ACC112 (cell line): ENCODE data around the gene BLID.

Source experiments
- H2AFZ ChIP-seq: fragments of 200-600 bp; sonication (generic); one replicate; pipeline ENCODE4 v1.6.0; 2017; ENCODE audit warnings: antibody characterized with exemption, low read length; ENCODE audit not compliant: unreplicated experiment
- H3K27ac ChIP-seq: fragments of 200-600 bp; sonication (generic); 2 replicates; pipeline ENCODE4 v1.5.1; 2014; ENCODE audit warnings: low read depth, mild to moderate bottlenecking, antibody characterized with exemption, low read length, moderate library complexity
- H3K27me3 ChIP-seq: fragments of 200-600 bp; sonication (generic); 2 replicates; pipeline ENCODE4 v1.6.1; 2014; ENCODE audit warnings: mild to moderate bottlenecking, antibody characterized with exemption, low read length, moderate library complexity, mixed read lengths; ENCODE audit not compliant: insufficient read depth
- H3K36me3 ChIP-seq: fragments of 200-600 bp; sonication (generic); 2 replicates; pipeline ENCODE4 v1.6.1; 2016; ENCODE audit warnings: mild to moderate bottlenecking, antibody characterized with exemption, low read length, moderate library complexity, mixed read lengths; ENCODE audit not compliant: insufficient read depth
- H3K4me1 ChIP-seq: fragments of 200-600 bp; sonication (generic); one replicate; pipeline ENCODE4 v1.6.1; 2016; ENCODE audit warnings: low read length, mixed read lengths; ENCODE audit not compliant: insufficient read depth, unreplicated experiment, control insufficient read depth
- H3K4me3 ChIP-seq: fragments of 200-600 bp; sonication (generic); 2 replicates; pipeline ENCODE4 v1.5.1; 2014; ENCODE audit warnings: mild to moderate bottlenecking, low read depth, low read length
- H3K79me2 ChIP-seq: fragments of 200-600 bp; sonication (generic); one replicate; pipeline ENCODE4 v1.6.0; 2016; ENCODE audit warnings: low read length; ENCODE audit not compliant: control insufficient read depth, unreplicated experiment, insufficient read depth

BLID gene

DNA sequence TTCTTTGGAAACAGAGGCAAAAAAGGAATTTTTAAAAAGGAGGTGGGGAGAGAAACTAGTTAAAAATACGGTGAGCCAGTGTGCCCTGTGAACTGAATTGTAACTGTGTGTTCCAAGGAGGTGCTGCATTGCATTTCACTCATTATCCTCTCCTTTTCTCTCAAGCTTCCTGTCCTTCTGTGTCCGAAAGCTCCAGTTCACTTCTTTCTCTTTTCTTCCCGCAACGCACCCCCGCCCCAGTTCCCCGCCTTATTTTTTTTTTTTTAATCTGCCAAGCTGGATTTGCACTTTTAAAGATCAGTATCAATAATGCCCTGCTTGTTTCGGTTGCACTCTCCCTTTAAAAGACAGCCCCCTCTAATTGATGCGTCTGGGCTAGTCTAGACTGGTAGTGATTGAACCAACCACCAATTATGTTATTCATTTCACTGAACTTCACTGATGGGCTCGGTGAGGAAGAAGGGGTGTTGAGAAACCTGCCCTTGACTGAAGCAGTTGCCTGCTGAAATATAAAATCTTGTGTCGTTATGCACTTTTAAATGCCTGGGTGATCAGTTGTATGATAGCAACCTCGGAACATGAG is 18.5 kb downstream of the BLID start:
- H3K27me3 ChIP-seq: no peaks in the 10 kb centered on the region
- peaks cover 44% of the 10 kb centered on the region for H3K4me1 ChIP-seq
- H3K79me2 ChIP-seq: peaks cover 100% of the 10 kb centered on the region
- peak overlapping the region; percentile 90 for H3K4me3 ChIP-seq
- peak overlapping the region; percentile 90 for H3K27ac ChIP-seq
- H3K36me3 ChIP-seq: peaks cover 70% of the 10 kb centered on the region
- H2AFZ ChIP-seq: no peak overlapping the region

DNA sequence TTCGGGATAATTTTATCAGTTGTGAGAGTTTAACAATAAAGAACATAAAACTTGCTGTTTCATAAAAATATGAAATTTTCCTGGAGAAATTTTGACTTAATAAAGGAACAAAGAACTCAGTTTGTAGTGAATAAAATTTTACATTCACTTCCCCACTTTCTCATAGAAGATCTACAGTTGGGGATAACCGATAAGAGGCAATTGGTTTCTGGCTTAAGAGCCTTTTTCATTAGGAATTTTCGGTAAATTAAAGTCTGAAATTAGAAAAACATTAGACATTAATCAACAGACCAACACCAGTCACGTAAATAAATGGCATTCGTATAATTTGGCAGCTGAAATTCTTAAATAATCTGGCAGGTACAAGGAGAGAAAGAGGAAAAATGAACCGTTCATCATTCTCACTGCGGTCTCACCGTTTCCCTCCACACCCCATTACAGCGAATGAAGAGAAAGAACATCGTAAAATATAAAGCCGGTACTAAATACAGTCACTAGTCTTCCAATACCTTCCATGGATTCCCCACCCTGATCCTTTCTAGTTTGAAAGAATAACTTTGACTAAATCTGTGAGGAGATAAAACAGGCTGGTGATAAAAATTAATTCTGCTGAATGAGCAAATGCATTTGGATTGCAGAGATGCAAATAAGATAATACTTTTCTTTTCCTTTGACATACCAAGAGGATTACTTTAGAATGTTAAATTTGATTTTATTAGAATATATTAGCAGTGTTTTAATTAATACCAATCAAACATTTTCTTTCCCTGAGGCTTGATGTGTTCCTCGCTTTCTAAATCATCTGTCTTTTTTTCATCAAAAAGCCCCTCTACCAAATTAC is 19.5 kb downstream of the BLID start:
- Histone ChIP-seq H3K4me1 (peaks cover 46% of the 10 kb centered on the region), H3K27me3 (no peaks in the 10 kb centered on the region), H3K36me3 (peaks cover 81% of the 10 kb centered on the region), H2AFZ (no peak overlapping the region), H3K27ac (peak overlapping the region; percentile 90), H3K79me2 (peaks cover 99% of the 10 kb centered on the region), H3K4me3 (peak overlapping the region; percentile 90)

DNA sequence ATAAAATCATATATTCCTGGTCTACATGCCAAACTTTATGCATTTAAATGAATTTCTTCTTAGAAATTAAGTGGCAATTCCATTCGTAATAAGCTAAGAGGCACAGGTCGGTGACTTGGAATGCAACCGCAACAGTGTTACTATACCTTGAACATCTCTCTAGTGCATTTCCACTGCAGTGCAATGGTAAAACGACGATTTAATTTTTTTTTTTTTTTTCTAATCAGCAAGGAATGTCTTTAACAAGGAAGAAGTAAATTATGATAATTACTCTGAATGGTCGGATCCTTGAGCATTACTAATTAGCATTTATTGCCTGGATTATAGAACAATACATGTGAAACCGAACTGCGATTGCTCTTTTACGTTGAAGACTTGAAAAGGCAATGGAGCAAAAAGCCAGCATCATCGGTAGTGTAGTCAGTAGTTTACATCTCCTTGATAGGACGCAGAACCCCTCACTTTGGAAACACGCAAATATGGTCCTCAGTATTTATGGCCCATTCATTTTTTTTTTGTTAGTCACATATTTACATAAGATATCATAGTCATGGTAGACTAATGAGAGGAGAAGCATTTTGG is 20.2 kb downstream of the BLID start:
- Histone ChIP-seq H3K4me3 (peak overlapping the region; percentile 90), H3K27ac (peak overlapping the region; percentile 90), H3K36me3 (peaks cover 84% of the 10 kb centered on the region), H3K27me3 (no peaks in the 10 kb centered on the region), H3K4me1 (peaks cover 54% of the 10 kb centered on the region), H2AFZ (no peak overlapping the region), H3K79me2 (peaks cover 99% of the 10 kb centered on the region)

DNA sequence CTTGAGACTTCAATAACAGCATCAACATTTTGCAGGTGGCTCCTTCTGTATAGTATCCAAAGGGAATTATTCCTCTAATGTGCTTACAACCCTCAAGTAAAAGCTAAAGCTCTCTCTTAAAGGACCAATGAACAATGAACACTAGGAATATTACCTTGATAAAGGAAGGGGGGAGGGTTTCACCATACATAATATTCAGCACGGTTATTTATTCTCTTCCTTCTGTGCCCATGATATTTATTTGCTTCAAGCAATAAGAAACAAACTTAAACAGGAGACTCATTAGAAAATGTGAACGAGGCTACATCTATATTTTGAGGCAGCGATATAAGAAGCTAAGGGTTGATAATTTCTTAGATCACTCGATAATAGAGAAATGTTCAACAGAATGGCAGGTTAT is 21.2 kb downstream of the BLID start:
- Histone ChIP-seq H3K4me1 (peaks cover 63% of the 10 kb centered on the region), H3K36me3 (peaks cover 88% of the 10 kb centered on the region), H3K4me3 (peak overlapping the region; percentile 90), H3K27ac (peak overlapping the region; percentile 90), H3K79me2 (peaks cover 97% of the 10 kb centered on the region), H3K27me3 (no peaks in the 10 kb centered on the region), H2AFZ (no peak overlapping the region)

DNA sequence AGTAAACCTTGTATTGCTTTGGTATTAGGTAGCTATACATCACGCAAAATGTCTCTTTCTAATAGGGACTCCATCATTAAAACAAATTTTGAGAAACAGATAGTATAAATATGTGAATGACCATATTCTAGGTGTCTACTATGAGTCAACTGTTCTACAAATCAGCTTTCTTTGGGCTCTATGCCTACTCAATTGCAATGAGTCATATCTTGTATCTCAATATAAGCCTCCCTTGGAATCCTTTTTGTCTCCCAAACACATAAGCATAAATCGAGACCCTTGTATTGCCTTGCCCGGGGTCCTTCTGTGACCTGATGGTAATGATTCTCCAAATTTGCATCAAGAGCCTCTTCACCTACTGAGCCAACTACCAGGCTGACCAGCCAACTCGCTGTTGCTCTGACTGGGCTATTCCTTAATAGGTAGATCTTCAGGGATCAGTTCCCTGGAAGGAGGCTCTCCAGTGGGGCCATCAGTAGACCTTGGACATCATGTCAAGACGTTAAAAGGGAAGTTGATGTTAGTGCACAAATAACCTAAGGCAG is 22.2 kb downstream of the BLID start:
- Histone ChIP-seq H3K79me2 (peaks cover 94% of the 10 kb centered on the region), H3K27me3 (no peaks in the 10 kb centered on the region), H2AFZ (no peak overlapping the region), H3K36me3 (peaks cover 90% of the 10 kb centered on the region), H3K4me1 (peaks cover 73% of the 10 kb centered on the region), H3K4me3 (peak overlapping the region; percentile 60), H3K27ac (peak overlapping the region; percentile 90)

DNA sequence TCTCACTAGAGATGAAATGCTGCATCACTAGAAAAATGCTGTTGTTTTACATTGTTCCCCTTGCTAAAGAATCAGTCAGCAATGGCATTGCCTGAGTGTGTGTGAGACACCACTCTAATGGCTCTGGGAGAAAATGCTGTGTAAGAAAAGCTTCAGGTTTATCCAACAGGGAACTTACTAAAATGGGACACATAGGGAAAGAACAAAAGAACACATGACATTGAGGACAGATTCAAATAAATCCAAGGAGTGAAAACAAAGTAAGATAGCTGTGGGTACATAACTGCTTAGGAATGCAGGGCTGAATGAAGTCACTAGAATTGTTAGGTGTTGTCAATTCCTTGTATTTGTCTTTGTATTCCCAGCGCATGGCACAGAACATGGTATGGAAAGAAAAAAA is 24.2 kb downstream of the BLID start:
- 0 out of 2 replicates have a peak overlapping the region, but pooled peaks have one; percentile 13 for H3K4me3 ChIP-seq
- H3K27me3 ChIP-seq: no peaks in the 10 kb centered on the region
- H3K79me2 ChIP-seq: peaks cover 78% of the 10 kb centered on the region
- H3K4me1 ChIP-seq: peaks cover 91% of the 10 kb centered on the region
- peaks cover 89% of the 10 kb centered on the region for H3K36me3 ChIP-seq
- H2AFZ ChIP-seq: no peak overlapping the region
- H3K27ac ChIP-seq: peak overlapping the region; percentile 90

DNA sequence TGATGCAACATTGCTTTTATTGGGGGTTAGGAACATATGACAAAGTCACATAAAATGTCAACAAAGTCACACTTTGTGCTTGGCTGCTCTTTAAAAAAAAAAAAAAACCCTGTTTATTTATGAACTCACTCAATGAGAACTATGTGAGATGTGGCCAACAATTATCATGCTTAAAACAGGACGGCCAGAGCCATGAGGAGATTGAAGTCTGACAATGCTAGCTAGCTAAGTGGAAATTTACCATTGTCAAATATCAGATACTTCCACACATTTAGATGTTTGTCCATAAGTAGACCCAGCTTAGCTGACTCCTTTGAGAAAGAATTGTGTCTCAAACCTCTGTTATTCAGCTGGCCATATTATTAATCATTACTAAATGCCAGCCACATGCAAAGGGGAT is 26.9 kb downstream of the BLID start:
- Histone ChIP-seq H3K4me1 (peaks cover 88% of the 10 kb centered on the region), H3K79me2 (peaks cover 51% of the 10 kb centered on the region), H3K4me3 (no peak overlapping the region), H3K27ac (peak overlapping the region; percentile 90), H2AFZ (no peak overlapping the region), H3K36me3 (peaks cover 66% of the 10 kb centered on the region), H3K27me3 (no peaks in the 10 kb centered on the region)

DNA sequence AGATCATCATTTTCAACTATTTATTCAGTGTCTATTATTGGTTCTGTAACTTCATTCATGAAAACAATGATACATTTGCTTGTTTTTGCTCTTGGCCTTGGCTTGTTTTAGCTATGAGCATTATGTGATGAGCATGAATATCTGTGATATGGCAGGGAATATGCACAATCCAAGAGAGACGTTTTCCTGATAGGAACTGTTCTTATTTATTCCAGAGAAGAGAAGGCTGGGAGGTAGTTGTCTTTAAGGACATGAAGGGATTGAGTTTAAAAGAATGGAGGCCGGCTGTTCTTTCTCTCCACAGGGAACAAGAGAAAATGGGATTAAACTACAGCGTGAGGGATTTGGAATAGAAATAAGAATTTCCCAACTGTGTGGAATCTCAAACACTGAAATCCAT is 30.3 kb downstream of the BLID start:
- Histone ChIP-seq H3K36me3 (peaks cover 37% of the 10 kb centered on the region), H3K27ac (peak overlapping the region; percentile 80), H3K4me3 (no peak overlapping the region), H2AFZ (no peak overlapping the region), H3K27me3 (no peaks in the 10 kb centered on the region), H3K4me1 (peaks cover 54% of the 10 kb centered on the region), H3K79me2 (peaks cover 18% of the 10 kb centered on the region)

DNA sequence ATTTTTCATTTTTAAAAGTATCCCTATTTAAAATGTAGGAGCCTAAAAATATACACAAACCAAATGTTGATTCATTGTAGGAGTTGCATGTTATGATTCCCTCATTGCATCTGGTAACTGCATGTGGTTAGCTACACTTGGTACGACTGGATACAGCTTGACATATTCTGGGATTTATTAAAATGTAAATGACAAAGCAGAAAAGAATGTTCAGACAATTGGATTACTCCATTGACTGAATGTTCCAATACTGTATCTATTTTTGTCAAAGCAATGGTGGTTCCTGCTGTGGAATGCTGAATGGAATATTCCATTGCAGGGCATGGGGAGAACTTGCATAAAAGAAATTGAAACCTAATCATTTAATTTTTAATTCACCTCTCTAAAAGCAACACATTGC is 30.8 kb downstream of the BLID start:
- Histone ChIP-seq H3K27ac (peak overlapping the region; percentile 80), H3K4me3 (no peak overlapping the region)

DNA sequence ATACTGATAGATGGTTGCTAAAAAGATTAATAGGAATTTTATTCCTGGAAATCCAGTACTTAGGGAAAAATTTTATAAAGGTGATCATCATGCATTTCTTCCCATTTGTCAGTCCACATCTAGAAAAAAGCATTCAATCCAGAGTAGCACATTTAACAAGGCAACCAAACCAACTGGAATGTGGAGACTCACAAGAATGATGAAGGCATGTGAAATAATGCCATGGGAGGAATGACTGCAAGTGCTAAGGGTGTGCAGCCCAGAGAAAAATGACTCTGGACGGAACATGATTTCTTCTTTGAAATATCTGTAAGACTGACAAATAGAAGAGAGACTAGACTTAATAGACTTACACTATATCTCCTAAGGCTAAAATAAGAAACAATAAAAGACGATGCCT is 33.8 kb downstream of the BLID start:
- no peak overlapping the region for H3K27ac ChIP-seq
- H3K27me3 ChIP-seq: no peaks in the 10 kb centered on the region
- no peaks in the 10 kb centered on the region for H3K79me2 ChIP-seq
- H3K36me3 ChIP-seq: peaks cover 19% of the 10 kb centered on the region
- H3K4me1 ChIP-seq: peaks cover 24% of the 10 kb centered on the region
- no peak overlapping the region for H3K4me3 ChIP-seq
- H2AFZ ChIP-seq: no peak overlapping the region

More for the DNA sequence above, 30.8 kb downstream of the BLID start:
- no peak overlapping the region for H2AFZ ChIP-seq
- H3K36me3 ChIP-seq: peaks cover 33% of the 10 kb centered on the region
- H3K79me2 ChIP-seq: peaks cover 15% of the 10 kb centered on the region
- H3K4me1 ChIP-seq: peaks cover 50% of the 10 kb centered on the region
- no peaks in the 10 kb centered on the region for H3K27me3 ChIP-seq
